ENCODE data around the gene SLC19A3. TPM values are rescaled to one million over a fixed set of nuclear protein-coding genes. Genes with fewer than 3 reads are reported as not detected.
"Not testable (repeated sequence)": the region's sequence is repeated elsewhere in the genome, so short reads cannot be mapped to it uniquely, and the experiment has no call there.

The SLC19A3 gene
- total RNA-seq (2021; fragmentation: NEBNext Ultra II Directional; extraction: Animal tissue kit (Norgen Biotek cat#: 25700)), result under 1 TPM in 1 of 6 experiments, not detected in 5; 0.14 TPM
- long read RNA-seq, result 0 reads

- H3K4me1 Mint-ChIP-seq (ENCODE audit: low read depth), result peaks cover 5% of the 10 kb centered on the region; the same call in 1 of the 2 replicates
- H3K4me3 Mint-ChIP-seq, result peak within 1 kb of the TSS; percentile 79
- peaks cover 15% of the 10 kb centered on the region for H3K27me3 Mint-ChIP-seq (ENCODE audit: insufficient read depth)
- no peak within 1 kb of the TSS for H3K27ac Mint-ChIP-seq
- no peak for TF ChIP-seq CTCF (IDR thresholded peaks at IDR 0.05)
- no peaks in the 10 kb centered on the region for H3K36me3 Mint-ChIP-seq (ENCODE audit: low read depth)
- no peak for DNase-seq
- no peaks in the 10 kb centered on the region for H3K9me3 Mint-ChIP-seq
Measured at GRCh38 chr2:227717687-227718567, at the start of gene SLC19A3. SLC19A3 (minus strand) TSS chr2:227718028; CDS start chr2:227702318, 15,710 bp downstream.

- Mint-ChIP-seq H3K36me3 (ENCODE audit: low read depth) (no peaks in the 10 kb centered on the region), H3K4me1 (ENCODE audit: low read depth) (peaks cover 23% of the 10 kb centered on the region), H3K27me3 (ENCODE audit: insufficient read depth) (peaks cover 5% of the 10 kb centered on the region), H3K9me3 (no peaks in the 10 kb centered on the region), H3K27ac (no peak overlapping the region), H3K4me3 (no peak overlapping the region)
- DNase-seq, result peak; percentile 60
- peak; percentile 95 for TF ChIP-seq CTCF (IDR thresholded peaks at IDR 0.05)
Measured at GRCh38 chr2:227766373-227766883, 48.6 kb upstream of the SLC19A3 start.

- Mint-ChIP-seq H3K27me3 (ENCODE audit: insufficient read depth) (peaks cover 5% of the 10 kb centered on the region), H3K27ac (peak overlapping the region; percentile 9; the same call in 1 of the 2 replicates), H3K4me1 (ENCODE audit: low read depth) (peaks cover 23% of the 10 kb centered on the region), H3K36me3 (ENCODE audit: low read depth) (no peaks in the 10 kb centered on the region), H3K9me3 (no peaks in the 10 kb centered on the region), H3K4me3 (no peak overlapping the region)
- DNase-seq, result no peak
- TF ChIP-seq CTCF (IDR thresholded peaks at IDR 0.05), result no peak
Measured at GRCh38 chr2:227765788-227766372, 48.1 kb upstream of the SLC19A3 start.

GRCh38 chr2:227761740-227762476, 44.1 kb upstream of the SLC19A3 start:
- Mint-ChIP-seq H3K27me3 (ENCODE audit: insufficient read depth) (peaks cover 7% of the 10 kb centered on the region), H3K9me3 (no peaks in the 10 kb centered on the region), H3K4me3 (no peak overlapping the region), H3K4me1 (ENCODE audit: low read depth) (peaks cover 23% of the 10 kb centered on the region), H3K36me3 (ENCODE audit: low read depth) (no peaks in the 10 kb centered on the region), H3K27ac (no peak overlapping the region)
- peak; percentile 3 for DNase-seq
- TF ChIP-seq CTCF (IDR thresholded peaks at IDR 0.05), result no peak

GRCh38 chr2:227759411-227760118, 41.7 kb upstream of the SLC19A3 start:
- TF ChIP-seq CTCF (IDR thresholded peaks at IDR 0.05), result no peak
- Mint-ChIP-seq H3K27me3 (ENCODE audit: insufficient read depth) (peaks cover 7% of the 10 kb centered on the region), H3K4me3 (no peak overlapping the region), H3K36me3 (ENCODE audit: low read depth) (no peaks in the 10 kb centered on the region), H3K9me3 (no peaks in the 10 kb centered on the region), H3K4me1 (ENCODE audit: low read depth) (peaks cover 12% of the 10 kb centered on the region; the same call in 1 of the 2 replicates), H3K27ac (no peak overlapping the region)
- DNase-seq, result no peak

- H3K4me1 Mint-ChIP-seq (ENCODE audit: low read depth); DNase-seq; H3K27me3 Mint-ChIP-seq (ENCODE audit: insufficient read depth): not testable (repeated sequence)
Measured at GRCh38 chr2:227756261-227756660, 38.4 kb upstream of the SLC19A3 start.

More at GRCh38 chr2:227756261-227756660, 38.4 kb upstream of the SLC19A3 start:
- H3K4me3 Mint-ChIP-seq; H3K27ac Mint-ChIP-seq; H3K9me3 Mint-ChIP-seq; H3K36me3 Mint-ChIP-seq (ENCODE audit: low read depth): not testable (repeated sequence)
